COLO829 (cell line): ENCODE results near the gene SPTBN1.
A peak's percentile ranks its signal among the peaks of the same experiment; 100 is the strongest.

Experiments
- DNase-seq: peaks from one replicate; pipeline ENCODE4 v3.0.0; 2012; ENCODE audit warnings: low spot score

Gene SPTBN1

DNA sequence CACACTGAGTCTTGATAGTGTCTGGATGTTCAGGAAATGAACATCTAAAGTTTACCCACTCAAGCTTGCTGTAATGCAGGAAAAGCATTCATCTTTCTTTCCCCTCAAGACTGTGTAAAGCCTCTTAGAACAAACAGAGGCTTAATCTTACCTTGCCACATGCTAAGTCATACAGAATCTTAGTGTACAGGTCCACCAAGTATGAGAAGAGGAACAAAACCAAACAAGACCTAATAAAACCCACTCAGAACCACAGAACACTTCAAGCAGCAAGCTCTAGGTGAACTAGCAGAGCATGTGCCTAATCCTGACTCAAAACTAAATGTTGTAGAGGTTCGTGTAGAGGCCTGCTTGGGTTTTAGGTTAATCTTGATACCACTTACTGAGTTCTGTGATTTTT, 97.6 kb downstream of the SPTBN1 start:
- no peak for DNase-seq

DNA sequence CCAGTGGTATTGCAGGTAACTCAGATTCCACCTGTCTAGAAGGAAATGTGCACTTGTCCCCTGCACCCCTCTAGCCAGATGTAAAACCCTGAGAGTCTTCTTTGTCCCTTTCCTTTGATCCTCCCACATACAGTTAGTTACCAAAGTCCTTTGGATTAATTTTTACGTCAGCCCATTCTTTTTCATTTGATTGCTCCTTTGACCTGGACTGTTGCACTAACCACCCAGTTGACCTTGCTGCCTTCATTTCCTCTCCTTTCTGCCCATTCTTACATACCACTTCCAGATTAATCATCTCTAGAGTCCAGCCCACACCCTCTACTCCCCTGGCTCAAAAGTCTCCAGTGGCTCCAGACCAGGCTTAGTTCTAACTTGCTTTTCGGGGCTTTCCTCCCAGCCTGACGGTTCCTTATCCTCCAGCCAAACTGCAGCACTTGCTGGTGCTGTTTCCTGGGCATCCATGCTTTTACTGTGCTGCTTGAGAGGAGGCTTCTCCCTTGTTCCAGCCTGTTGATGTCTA, 99.3 kb downstream of the SPTBN1 start:
- DNase-seq, result no peak

- no peak for DNase-seq
Measured at GRCh38 chr2:54556621-54557121, 100.5 kb downstream of the SPTBN1 start.

- no peak for DNase-seq
Measured at GRCh38 chr2:54557211-54557600, 101.1 kb downstream of the SPTBN1 start.

DNA sequence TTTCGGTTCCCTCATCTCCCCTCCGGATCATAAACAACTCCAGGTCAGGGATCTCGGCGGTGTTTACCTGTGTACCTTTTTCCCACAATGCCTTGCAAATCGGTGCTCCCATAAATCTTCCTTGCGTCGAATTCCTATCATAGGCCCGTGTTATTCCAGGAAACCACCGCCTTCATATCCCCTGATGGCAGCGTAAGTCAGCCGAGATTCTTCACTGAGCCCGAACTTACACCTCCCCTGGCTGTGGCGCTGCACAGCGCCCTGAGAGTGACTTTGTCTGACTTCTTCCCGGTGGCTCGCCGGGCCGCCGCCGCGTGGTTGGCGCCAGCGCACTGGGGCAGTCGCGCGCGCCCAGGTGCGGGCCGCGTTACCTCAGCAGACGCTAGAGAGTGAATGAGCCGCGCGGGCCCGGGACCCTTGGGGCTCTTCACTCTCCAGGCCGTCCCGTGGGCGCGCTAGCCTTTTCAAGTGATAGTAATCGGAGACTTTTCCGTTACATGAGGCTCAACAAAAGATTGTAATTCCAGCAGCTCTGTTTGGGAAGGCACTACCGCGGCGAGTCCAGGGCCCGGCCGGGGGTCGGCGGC, 101.6 kb downstream of the SPTBN1 start:
- DNase-seq, result no peak

- DNase-seq, result no peak
Measured at GRCh38 chr2:54558188-54559005, 102.3 kb downstream of the SPTBN1 start.

DNA sequence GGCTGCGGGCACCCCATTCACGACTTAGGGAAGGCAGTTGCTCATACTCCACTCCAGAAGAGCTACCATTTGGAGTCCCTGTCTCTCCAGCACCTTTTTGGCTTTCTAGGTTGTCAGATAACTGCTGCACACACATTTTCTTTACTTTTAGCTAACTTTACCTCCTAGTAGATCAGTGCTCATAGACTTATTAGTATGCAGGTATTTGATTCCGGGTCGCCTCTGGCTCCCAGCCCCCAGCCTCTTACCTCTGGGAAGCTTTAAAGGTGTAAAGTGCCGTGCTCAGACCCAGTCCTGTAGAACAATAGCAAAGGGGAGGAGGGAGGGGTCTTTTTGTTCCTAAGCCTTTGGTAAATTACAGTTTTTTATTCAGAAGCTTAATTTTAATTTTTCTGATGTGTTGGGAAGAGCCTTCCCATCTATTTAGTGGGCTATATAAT, 102.9 kb downstream of the SPTBN1 start:
- DNase-seq, result no peak

GRCh38 chr2:54559593-54560145, 103.5 kb downstream of the SPTBN1 start:
- peak; percentile 88 for DNase-seq

DNA sequence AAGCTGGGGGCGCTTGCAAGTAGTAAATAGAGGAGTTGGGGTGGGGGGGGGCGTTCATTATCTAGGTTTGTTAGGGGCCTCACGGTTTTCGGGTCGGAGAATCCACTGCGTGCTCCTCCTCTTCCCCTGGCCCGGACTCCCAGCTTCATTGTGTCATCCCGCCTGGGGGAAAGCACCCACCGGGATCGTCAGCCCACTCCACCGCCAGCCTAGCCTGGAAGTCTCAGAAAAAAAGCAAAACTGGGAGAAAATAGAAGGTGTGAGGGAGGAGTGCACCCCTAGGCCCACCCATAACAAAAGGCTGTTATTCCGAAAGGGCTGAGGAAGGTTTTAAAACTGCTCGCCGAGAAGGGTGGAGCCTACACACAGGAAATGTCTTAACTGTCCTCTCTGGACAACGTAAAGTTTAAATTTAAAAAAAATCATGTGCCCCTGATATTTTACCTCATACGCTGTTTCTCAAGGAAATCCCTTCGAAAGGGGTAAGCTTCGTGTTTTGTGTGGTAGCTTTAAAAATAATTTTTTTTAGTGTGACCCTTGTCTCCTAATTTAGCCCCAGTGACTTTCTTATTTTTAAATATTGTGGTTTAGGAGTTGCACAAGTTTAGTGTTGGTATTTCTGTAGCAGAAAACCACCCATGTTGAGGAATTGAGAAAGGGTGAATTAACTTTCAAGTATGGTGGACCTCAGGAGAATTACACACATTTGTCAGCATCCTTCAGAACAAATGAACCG, 104.2 kb downstream of the SPTBN1 start:
- peak; percentile 82 for DNase-seq

GRCh38 chr2:54561010-54561409, 104.9 kb downstream of the SPTBN1 start:
- no peak for DNase-seq

DNA sequence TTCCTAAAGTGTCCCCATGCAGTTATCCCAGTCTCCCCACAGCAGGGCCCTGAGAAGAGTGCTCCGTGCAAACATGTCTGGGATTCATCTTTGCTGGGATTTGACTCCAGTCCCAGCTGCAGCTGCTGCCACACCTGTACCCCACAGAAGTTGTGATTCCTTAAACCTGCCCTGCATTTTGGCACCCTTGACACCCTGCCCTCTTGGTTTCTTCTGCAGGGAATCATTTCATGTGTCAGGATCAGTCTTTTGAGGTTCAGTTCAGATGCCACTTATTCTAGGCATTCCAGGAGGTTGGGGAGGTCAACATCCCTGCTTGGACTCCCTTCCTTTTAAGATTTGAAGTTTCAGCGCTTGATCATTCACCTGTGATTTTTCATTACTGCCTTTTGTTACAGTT, 108.3 kb downstream of the SPTBN1 start:
- DNase-seq, result no peak

DNA sequence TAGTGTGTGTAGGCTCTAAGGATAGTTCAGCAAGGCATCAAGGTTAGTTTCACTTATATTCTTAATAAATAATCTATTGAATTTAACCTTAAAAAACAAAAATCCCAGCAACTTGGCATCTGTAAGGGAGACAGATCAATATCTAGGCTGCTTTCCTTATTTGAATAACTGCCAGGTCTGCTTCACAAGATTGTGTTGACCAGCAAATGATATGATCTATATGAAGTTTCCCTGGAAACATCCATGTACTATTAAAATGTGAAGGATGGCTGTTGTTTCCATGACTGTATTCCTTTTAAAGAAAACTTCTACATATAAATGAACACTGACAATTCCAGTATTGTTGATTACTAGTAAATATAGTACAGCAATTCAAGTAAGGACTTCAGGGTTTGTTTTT, 109.4 kb downstream of the SPTBN1 start:
- no peak for DNase-seq

DNA sequence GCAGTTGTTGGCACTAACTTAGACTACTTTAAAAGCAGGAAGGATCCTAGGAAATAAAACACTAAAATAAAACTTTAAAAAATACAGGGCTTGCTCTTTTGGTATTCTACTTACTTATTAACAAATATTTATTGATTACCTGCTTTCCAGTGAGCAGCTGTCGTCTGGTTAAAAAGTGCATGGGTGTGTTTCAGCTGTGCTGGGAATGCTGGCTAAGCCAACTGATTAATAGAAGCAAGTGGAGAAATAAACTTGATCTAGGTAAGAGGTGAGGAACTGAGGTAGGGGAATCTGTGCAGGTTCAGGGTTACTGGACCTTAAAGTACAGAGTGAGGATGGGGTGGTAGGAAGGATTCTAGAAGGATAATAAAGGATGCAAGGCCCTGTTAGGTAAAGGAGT, 110.8 kb downstream of the SPTBN1 start:
- DNase-seq, result no peak

DNA sequence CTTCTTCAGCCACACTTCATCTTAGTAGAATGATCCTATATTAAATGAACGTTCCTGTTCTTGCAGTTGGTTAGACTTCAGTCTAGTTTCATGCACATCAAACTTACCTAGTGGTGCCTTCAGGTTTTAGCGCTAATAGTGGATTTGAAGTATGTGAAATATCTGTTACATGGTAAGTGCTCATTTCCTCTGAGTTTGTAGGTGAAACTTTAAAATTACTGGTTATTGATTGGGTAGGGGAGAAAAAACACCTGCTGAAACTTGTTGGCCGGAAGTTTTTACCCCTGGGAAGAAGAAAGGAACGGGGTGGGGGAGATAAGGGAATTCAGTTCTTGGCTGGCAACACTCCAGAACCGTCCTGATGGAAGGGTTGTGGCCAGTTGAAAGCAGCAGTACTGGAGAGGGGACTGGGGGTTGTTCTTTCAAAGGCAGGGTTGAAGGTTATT, 112.8 kb downstream of the SPTBN1 start:
- DNase-seq, result no peak

GRCh38 chr2:54569745-54570301, 113.7 kb downstream of the SPTBN1 start:
- DNase-seq, result no peak

- no peak for DNase-seq
Measured at GRCh38 chr2:54570321-54570855, 114.3 kb downstream of the SPTBN1 start.

DNA sequence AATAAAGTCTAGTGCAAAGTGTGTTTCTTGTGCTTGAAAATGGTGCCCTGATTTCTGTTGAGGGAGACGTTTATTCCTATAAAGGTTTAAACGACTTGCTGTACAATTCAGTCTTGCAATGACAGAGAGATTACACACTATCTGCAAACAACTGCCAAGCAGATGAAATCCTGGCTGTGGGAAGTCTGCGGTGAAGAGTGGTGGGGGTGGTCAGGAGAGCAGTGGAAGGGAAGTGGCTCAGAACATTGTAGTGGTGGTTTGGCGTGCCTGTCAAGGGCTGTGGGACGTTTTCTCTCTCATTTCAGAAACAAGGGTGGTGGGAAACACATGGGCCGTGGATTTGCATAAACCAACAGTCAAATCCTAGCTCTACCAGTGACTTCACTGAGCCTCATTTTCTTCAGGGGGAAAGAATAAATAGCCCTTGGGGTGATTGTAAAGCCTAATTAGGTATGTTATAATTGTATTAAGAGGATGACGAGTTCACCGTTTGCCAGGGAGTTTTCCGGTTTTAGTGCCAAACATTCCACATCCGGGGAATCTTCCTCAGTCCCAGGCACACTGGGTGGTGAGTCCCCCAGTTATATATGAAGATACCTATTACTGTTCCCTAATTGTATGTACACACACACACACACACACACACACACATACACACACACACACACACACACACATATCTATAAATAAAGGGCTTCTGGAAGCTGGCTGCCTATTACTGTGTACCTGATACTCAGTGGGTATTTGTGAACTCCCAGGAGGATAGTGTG, 115.0 kb downstream of the SPTBN1 start:
- DNase-seq, result peak; percentile 74

- DNase-seq, result peak; percentile 64
Measured at GRCh38 chr2:54572262-54572635, 116.1 kb downstream of the SPTBN1 start.

DNA sequence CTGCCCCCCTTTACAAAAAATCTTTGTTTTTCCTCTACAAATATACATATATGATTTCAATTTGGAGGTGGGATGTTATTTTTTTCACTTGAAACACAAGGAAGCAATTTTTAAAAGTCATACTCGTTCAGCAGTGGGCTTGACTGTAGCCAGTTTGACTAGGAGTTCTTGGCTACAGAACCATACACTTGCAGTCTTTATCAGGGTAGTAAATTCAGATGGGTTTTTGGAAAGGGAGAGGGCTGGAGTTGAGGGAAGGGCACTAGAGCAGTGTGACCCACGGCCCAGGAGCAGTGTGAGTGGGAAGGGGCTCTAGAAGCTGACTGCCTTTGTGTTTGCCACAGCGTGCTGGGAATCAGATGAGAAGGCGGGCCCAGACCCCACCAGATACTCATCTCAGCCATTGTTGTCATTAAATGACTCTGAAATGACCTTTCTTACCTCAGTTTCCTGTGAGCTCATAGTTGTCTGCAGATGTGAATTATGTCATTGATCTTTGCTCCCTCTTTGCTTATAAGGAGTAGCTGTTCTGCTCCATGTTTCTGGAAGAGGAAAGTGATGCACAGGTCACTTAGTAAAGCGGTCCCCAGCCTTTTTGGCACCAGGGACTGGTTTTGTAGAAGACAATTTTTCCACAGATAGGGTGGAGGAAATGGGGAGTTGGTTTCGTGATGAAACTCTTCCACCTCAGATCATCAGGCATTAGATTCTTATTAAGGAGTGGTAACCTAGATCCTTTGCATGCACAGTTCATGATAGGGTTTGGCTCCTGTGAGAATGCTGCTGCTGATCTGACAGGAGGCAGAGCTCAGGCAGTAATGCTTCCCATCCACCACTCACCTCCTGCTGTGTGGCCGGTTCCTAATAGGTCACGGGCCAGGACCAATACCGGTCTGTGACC, 116.8 kb downstream of the SPTBN1 start:
- DNase-seq, result no peak

DNA sequence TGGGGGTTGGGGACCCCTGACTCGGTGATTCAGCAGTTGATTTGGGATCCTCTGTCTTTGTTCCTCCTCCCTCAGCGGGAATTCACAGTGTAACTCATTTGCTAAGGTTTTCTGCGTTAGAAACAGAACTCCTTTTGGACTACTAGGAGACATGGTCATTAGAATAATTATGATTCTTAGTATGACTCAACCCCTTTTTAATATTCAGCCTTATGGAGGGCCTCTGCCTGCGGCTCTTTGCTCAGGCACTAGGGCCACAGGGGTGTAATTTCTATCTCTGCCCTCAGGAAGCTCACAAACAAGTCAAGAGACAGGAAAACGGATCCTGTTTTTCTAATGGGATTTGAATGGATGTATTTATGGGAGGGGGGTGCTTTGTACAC, 117.4 kb downstream of the SPTBN1 start:
- DNase-seq, result no peak
